ENCODE data around the gene ZNF280B. TPM values are rescaled to one million over a fixed set of nuclear protein-coding genes. Genes with fewer than 3 reads are reported as not detected.

ZNF280B gene
- total and polyA plus RNA-seq, 2 experiments from 2014 or later = 1.5 to 2.6 TPM

- no peaks in the 10 kb centered on the region for H3K9me3 ChIP-seq (ENCODE audit: low read depth)
- TF ChIP-seq EZH2phosphoT487 (IDR thresholded peaks at IDR 0.05; ENCODE audit: low read depth, severe bottlenecking, unreplicated experiment) = no peak
- TF ChIP-seq EZH2 (IDR thresholded peaks at IDR 0.05; ENCODE audit: borderline replicate concordance) = no peak
- no peak for TF ChIP-seq CTCF (IDR thresholded peaks at IDR 0.05; ENCODE audit: poor library complexity)
- H2AFZ ChIP-seq = no peak overlapping the region
- 79% methylated on average over 1 of the region's 1 CpG for WGBS (ENCODE audit: low lambda C conversion rate, missing lambda C conversion rate)
- H3K4me1 ChIP-seq (ENCODE audit: insufficient read depth) = no peaks in the 10 kb centered on the region
- H3K9me2 ChIP-seq (replicated peaks; ENCODE audit: insufficient read depth) = no peaks in the 10 kb centered on the region
- no peak for DNase-seq (ENCODE audit: low spot score)
- H3K79me2 ChIP-seq = no peaks in the 10 kb centered on the region
- H4K20me1 ChIP-seq (ENCODE audit: insufficient read depth, poor library complexity, severe bottlenecking) = no peaks in the 10 kb centered on the region
- H3K36me3 ChIP-seq (replicated peaks; ENCODE audit: insufficient read depth, low read depth) = no peaks in the 10 kb centered on the region
- no peak overlapping the region for H3K4me2 ChIP-seq
- H3K27ac ChIP-seq = no peak overlapping the region
- H3K4me3 ChIP-seq = no peak overlapping the region
- peaks cover 5% of the 10 kb centered on the region for H3K27me3 ChIP-seq
These were observed 41.4 kb downstream of the ZNF280B start for GRCh38 chr22:22467112-22467511.

GRCh38 chr22:22465782-22466181 is 42.8 kb downstream of the ZNF280B start:
- Histone ChIP-seq H3K9me3 (ENCODE audit: low read depth) (no peaks in the 10 kb centered on the region), H3K27me3 (peaks cover 10% of the 10 kb centered on the region), H2AFZ (no peak overlapping the region), H3K9me2 (replicated peaks; ENCODE audit: insufficient read depth) (no peaks in the 10 kb centered on the region), H3K27ac (no peak overlapping the region), H3K4me1 (ENCODE audit: insufficient read depth) (no peaks in the 10 kb centered on the region), H3K4me2 (no peak overlapping the region), H3K36me3 (replicated peaks; ENCODE audit: insufficient read depth, low read depth) (no peaks in the 10 kb centered on the region), H3K79me2 (no peaks in the 10 kb centered on the region), H3K4me3 (no peak overlapping the region), H4K20me1 (ENCODE audit: insufficient read depth, poor library complexity, severe bottlenecking) (no peaks in the 10 kb centered on the region)
- 97% methylated on average over 1 of the region's 1 CpG for WGBS (ENCODE audit: low lambda C conversion rate, missing lambda C conversion rate)
- TF ChIP-seq CTCF (IDR thresholded peaks at IDR 0.05; ENCODE audit: poor library complexity) = no peak
- no peak for TF ChIP-seq EZH2 (IDR thresholded peaks at IDR 0.05; ENCODE audit: borderline replicate concordance)
- TF ChIP-seq EZH2phosphoT487 (IDR thresholded peaks at IDR 0.05; ENCODE audit: low read depth, severe bottlenecking, unreplicated experiment) = no peak
- DNase-seq (ENCODE audit: low spot score) = no peak

GRCh38 chr22:22465094-22465602 is 43.4 kb downstream of the ZNF280B start:
- Histone ChIP-seq H3K4me2 (no peak overlapping the region), H3K27ac (no peak overlapping the region), H4K20me1 (ENCODE audit: insufficient read depth, poor library complexity, severe bottlenecking) (no peaks in the 10 kb centered on the region), H3K4me3 (no peak overlapping the region), H2AFZ (no peak overlapping the region), H3K4me1 (ENCODE audit: insufficient read depth) (no peaks in the 10 kb centered on the region), H3K27me3 (peaks cover 10% of the 10 kb centered on the region), H3K9me3 (ENCODE audit: low read depth) (no peaks in the 10 kb centered on the region), H3K36me3 (replicated peaks; ENCODE audit: insufficient read depth, low read depth) (no peaks in the 10 kb centered on the region), H3K9me2 (replicated peaks; ENCODE audit: insufficient read depth) (no peaks in the 10 kb centered on the region), H3K79me2 (no peaks in the 10 kb centered on the region)
- DNase-seq (ENCODE audit: low spot score) = no peak
- TF ChIP-seq EZH2phosphoT487 (IDR thresholded peaks at IDR 0.05; ENCODE audit: low read depth, severe bottlenecking, unreplicated experiment) (no peak), EZH2 (IDR thresholded peaks at IDR 0.05; ENCODE audit: borderline replicate concordance) (no peak), CTCF (IDR thresholded peaks at IDR 0.05; ENCODE audit: poor library complexity) (no peak)
- 77% methylated on average over 7 of the region's 7 CpGs for WGBS (ENCODE audit: low lambda C conversion rate, missing lambda C conversion rate)

Measured in hepatocyte (in vitro differentiated cells).